ENCODE data around the gene SAFB2. TPM values are rescaled to one million over a fixed set of nuclear protein-coding genes. Genes with fewer than 3 reads are reported as not detected.
A peak's percentile ranks its signal among the peaks of the same experiment; 100 is the strongest.

Gene SAFB2
- total and polyA plus RNA-seq, 2 of the 13 experiments (the other 11 are each of a cell fraction or from before 2014, with no cell fraction given) = 11.2 to 31.5 TPM

DNA sequence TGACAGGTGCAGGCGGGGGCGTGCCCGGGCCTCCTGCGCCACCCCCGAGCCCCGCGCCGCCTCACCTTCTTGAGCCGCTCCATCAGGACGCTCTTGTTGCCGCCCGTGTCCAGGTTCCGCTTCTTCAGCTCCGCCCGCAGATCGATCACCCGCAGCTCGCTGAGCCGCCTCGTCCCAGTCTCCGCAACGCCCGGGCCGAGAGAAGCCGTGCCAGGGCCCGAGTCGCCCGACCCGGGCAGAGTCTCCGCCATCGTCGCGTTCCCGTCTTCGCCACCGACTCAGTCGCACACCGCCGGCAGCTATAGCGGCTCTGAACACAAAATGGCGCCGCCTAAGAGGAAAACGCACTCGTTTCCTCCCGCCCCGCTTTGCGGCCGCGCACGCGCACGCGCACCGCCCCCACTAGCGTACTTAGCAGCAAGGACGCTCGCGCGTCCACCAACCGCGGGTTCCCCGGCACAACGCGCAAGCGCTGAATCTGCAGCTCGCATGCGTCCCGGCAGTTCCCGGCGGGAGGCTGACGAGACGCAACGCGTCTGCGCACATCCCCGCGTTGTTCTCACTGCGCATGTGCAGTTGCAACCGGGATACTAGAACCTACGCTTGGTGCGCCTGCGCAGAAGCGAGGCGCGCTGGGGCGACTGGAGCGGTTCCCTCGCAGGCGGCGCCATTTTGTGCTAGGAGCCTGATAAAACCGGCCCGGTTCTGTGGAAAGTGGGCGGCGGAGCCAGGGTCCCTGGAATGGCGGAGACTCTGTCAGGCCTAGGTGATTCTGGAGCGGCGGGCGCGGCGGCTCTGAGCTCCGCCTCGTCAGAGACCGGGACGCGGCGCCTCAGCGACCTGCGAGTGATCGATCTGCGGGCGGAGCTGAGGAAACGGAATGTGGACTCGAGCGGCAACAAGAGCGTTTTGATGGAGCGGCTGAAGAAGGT, at the start of gene SAFB2, which contains the start of gene SAFB (continued):
- TF ChIP-seq, protein P1, sequence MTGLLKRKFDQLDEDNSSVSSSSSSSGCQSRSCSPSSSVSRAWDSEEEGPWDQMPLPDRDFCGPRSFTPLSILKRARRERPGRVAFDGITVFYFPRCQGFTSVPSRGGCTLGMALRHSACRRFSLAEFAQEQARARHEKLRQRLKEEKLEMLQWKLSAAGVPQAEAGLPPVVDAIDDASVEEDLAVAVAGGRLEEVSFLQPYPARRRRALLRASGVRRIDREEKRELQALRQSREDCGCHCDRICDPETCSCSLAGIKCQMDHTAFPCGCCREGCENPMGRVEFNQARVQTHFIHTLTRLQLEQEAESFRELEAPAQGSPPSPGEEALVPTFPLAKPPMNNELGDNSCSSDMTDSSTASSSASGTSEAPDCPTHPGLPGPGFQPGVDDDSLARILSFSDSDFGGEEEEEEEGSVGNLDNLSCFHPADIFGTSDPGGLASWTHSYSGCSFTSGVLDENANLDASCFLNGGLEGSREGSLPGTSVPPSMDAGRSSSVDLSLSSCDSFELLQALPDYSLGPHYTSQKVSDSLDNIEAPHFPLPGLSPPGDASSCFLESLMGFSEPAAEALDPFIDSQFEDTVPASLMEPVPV (CRISPR knock-in tag; IDR thresholded peaks at IDR 0.05) = peak; percentile 32
- TF ChIP-seq CBX1 (IDR thresholded peaks at IDR 0.05; ENCODE audit: low read depth) (peak; percentile 32), REPIN1 (CRISPR knock-in tag; IDR thresholded peaks at IDR 0.05; ENCODE audit: borderline replicate concordance, low read depth) (peak; percentile 49; the same call in 1 of the 2 replicates), SOX6 (IDR thresholded peaks at IDR 0.05) (no peak), SOX6 (CRISPR knock-in tag; IDR thresholded peaks at IDR 0.05) (peak; percentile 41), KAT8 (CRISPR knock-in tag; IDR thresholded peaks at IDR 0.05) (peak; percentile 95), BHLHE40 (IDR thresholded peaks at IDR 0.05; ENCODE audit: low read length) (no peak), GTF2F1 (IDR thresholded peaks at IDR 0.05; ENCODE audit: low read length) (0 out of 2 replicates have a peak, but pooled peaks have one; percentile 60), RARA (CRISPR knock-in tag; IDR thresholded peaks at IDR 0.05) (peak; percentile 5; the same call in 1 of the 2 replicates), TBX2 (CRISPR knock-in tag; IDR thresholded peaks at IDR 0.05; ENCODE audit: borderline replicate concordance) (peak; percentile 81), NFE2L2 (IDR thresholded peaks at IDR 0.05; ENCODE audit: low read length) (no peak), NCOA5 (CRISPR knock-in tag; IDR thresholded peaks at IDR 0.05) (no peak), POLR2AphosphoS2 (IDR thresholded peaks at IDR 0.05; ENCODE audit: low read depth, low read length) (no peak), ZFP37 (CRISPR knock-in tag; IDR thresholded peaks at IDR 0.05; ENCODE audit: borderline replicate concordance) (no peak; the same call in 1 of the 2 replicates)
- TF ChIP-seq, protein P2, sequence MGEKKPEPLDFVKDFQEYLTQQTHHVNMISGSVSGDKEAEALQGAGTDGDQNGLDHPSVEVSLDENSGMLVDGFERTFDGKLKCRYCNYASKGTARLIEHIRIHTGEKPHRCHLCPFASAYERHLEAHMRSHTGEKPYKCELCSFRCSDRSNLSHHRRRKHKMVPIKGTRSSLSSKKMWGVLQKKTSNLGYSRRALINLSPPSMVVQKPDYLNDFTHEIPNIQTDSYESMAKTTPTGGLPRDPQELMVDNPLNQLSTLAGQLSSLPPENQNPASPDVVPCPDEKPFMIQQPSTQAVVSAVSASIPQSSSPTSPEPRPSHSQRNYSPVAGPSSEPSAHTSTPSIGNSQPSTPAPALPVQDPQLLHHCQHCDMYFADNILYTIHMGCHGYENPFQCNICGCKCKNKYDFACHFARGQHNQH (CRISPR knock-in tag; IDR thresholded peaks at IDR 0.05) = peak; percentile 73
- TF ChIP-seq, protein P3, sequence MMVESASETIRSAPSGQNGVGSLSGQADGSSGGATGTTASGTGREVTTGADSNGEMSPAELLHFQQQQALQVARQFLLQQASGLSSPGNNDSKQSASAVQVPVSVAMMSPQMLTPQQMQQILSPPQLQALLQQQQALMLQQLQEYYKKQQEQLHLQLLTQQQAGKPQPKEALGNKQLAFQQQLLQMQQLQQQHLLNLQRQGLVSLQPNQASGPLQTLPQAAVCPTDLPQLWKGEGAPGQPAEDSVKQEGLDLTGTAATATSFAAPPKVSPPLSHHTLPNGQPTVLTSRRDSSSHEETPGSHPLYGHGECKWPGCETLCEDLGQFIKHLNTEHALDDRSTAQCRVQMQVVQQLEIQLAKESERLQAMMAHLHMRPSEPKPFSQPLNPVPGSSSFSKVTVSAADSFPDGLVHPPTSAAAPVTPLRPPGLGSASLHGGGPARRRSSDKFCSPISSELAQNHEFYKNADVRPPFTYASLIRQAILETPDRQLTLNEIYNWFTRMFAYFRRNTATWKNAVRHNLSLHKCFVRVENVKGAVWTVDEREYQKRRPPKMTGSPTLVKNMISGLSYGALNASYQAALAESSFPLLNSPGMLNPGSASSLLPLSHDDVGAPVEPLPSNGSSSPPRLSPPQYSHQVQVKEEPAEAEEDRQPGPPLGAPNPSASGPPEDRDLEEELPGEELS (CRISPR knock-in tag; IDR thresholded peaks at IDR 0.05) = no peak; the same call in 1 of the 2 replicates
- TF ChIP-seq, protein P4, sequence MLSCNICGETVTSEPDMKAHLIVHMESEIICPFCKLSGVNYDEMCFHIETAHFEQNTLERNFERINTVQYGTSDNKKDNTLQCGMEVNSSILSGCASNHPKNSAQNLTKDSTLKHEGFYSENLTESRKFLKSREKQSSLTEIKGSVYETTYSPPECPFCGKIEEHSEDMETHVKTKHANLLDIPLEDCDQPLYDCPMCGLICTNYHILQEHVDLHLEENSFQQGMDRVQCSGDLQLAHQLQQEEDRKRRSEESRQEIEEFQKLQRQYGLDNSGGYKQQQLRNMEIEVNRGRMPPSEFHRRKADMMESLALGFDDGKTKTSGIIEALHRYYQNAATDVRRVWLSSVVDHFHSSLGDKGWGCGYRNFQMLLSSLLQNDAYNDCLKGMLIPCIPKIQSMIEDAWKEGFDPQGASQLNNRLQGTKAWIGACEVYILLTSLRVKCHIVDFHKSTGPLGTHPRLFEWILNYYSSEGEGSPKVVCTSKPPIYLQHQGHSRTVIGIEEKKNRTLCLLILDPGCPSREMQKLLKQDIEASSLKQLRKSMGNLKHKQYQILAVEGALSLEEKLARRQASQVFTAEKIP (CRISPR knock-in tag; IDR thresholded peaks at IDR 0.05; ENCODE audit: borderline replicate concordance) = no peak
- TF ChIP-seq, protein P5, sequence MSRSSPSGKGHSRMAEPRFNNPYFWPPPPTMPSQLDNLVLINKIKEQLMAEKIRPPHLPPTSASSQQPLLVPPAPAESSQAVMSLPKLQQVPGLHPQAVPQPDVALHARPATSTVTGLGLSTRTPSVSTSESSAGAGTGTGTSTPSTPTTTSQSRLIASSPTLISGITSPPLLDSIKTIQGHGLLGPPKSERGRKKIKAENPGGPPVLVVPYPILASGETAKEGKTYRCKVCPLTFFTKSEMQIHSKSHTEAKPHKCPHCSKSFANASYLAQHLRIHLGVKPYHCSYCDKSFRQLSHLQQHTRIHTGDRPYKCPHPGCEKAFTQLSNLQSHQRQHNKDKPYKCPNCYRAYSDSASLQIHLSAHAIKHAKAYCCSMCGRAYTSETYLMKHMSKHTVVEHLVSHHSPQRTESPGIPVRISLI (CRISPR knock-in tag; IDR thresholded peaks at IDR 0.05; ENCODE audit: borderline replicate concordance) = peak; percentile 34; the same call in 1 of the 2 replicates
- TF ChIP-seq, protein P6, sequence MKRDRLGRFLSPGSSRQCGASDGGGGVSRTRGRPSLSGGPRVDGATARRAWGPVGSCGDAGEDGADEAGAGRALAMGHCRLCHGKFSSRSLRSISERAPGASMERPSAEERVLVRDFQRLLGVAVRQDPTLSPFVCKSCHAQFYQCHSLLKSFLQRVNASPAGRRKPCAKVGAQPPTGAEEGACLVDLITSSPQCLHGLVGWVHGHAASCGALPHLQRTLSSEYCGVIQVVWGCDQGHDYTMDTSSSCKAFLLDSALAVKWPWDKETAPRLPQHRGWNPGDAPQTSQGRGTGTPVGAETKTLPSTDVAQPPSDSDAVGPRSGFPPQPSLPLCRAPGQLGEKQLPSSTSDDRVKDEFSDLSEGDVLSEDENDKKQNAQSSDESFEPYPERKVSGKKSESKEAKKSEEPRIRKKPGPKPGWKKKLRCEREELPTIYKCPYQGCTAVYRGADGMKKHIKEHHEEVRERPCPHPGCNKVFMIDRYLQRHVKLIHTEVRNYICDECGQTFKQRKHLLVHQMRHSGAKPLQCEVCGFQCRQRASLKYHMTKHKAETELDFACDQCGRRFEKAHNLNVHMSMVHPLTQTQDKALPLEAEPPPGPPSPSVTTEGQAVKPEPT (CRISPR knock-in tag; IDR thresholded peaks at IDR 0.05; ENCODE audit: low read depth) = no peak
